Measurements from ENCODE around the gene ABCC4.
"Not testable (repeated sequence)": the region's sequence is repeated elsewhere in the genome, so short reads cannot be mapped to it uniquely, and the experiment has no call there.

ABCC4 gene

DNA sequence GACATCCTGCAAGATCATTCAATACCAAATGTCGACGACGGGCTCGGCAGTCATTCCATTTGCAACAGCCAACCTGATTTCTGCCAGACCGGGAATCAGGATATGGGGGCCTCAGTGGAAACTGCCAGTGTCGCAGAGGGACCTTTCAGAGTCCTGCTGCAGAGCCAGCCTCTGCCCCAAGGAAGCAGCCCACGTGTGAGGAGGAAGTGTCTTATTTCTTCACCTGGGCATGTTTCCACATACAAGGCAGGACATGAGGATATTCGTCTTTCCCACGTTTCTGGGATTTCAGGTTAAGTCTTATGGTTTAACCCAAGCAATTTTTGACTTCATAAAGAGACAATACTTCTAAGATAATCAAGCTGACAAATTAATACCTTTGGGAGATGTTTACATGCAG is 69.9 kb downstream of the ABCC4 start:
- no peak for DNase-seq (ENCODE audit: low read depth)

DNA sequence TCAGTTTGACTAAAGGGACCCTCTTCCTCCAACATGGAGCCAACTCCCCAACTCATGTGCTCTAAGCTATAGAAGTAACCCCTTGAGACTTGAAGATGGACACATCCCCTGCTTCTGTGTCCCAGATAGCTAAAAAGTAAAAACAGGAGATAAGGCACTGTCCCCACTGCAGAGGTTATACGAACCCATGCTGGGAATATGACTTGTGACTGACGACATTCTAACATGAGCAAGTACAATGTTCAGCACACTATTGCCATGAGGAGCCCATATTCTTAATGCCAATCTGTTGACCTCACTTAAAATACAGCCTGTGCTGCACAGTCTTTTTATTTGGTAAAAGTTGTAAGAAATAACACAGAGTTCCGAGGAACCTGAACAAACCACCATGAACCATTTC is 71.4 kb downstream of the ABCC4 start:
- no peak for DNase-seq (ENCODE audit: low read depth)

DNA sequence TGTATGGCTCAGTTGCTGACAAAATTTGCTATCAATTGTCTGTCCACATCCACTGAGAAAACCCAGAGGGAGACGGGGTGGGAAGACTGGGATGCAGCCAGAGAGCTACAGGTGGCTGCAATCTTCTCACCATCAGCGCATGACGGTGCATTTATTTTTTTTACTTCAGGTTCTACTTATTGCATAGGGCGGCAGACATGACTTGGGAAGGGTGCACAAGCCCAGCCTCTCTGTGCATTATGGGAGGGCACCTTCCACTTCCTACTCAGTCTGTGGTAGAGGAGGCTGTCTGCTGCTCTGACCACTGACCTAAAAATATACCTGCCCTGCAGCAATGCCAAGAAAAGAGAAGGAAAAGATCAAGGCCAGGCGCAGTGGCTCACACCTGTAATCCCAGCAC is 73.1 kb downstream of the ABCC4 start:
- no peak for DNase-seq (ENCODE audit: low read depth)

DNA sequence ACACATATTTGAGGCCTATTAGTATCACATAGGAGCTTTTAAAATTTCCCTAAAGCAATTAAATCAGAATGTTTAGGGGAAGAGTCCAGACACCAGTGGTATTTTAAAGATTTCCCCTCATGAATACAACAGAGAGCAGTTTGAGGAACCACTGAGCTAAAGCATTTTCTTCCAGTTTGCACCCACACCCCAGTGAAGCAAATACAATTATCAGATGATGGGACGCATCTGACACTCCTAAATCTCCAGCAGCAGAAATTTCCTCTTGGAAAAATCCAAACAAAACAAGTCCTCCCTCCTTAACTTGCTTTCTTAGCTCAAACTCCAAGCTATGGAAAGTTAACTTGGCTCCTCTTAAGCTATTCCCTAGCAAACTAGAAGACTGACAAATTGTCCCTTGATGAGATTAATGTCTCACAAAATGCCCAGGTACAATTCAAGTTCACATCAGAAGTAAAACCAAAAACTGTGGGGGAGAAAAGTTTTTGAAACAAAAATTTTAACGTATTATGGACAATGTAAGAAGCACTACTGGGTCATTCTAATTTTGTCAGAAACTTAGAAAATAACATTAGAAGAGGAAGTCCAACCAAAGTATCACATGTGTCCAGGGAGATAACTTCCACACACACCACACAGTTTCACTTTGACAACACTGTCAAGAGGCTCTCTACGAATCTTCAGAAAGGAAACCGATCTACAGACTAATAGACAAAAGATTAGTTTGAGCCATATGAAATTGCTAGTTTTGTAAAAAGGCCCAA is 74.1 kb downstream of the ABCC4 start:
- no peak for DNase-seq (ENCODE audit: low read depth)

DNA sequence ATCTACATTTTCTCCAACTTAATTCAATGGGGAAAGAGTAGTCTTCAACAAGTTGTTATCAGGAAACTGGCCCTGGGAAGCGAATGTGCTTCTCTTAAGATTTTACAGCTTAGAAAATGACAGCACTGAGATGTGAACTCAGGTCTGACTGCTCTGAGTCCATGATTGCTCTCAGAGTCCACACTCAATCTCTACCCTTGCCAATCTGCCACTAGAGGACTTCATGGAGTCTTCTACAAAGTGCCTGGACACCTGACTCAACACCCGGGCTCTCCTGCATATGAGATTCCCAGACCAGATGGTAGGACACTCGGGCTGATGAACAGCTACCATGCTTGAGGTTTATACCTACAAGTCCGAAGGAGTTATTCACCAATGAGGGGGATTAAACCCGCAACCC is 74.8 kb downstream of the ABCC4 start:
- DNase-seq (ENCODE audit: low read depth) = no peak

DNA sequence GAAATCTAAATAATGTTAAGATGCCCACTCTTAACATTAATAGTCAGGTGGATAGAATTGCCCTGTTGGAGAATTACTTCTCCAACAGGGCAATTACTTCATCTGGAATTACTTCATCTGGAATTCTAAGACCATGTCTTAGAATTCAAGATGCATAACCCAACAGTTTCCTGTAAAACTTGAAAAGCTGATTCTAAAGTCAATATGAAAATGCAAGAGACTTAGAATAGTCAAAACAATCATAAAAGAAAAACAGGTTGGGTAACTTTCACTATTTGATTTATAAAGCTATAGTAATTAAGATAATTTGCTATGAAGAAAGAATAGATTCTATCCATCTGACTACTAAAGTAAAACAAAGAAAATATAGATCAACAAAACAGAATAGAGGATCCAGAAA is 75.2 kb downstream of the ABCC4 start:
- DNase-seq (ENCODE audit: low read depth) = no peak

DNA sequence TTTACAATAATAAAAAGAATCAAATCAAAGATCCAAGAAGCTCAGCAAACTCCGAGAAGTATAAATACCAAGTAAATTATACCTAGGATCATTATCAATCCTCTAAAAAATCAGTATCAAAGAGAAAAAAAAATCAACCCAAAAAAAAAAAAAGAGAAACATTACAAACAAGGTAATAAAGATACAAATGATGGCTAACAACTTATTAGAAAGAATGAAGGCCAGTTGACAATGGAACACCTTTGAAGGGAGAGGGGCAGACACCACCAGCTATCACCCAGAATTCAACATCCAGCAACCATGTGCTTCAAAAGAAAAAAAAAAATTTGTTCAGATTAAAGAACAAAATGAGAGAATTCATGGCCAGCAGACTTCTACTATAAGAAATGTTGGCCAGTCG is 77.2 kb downstream of the ABCC4 start:
- DNase-seq (ENCODE audit: low read depth) = no peak

DNA sequence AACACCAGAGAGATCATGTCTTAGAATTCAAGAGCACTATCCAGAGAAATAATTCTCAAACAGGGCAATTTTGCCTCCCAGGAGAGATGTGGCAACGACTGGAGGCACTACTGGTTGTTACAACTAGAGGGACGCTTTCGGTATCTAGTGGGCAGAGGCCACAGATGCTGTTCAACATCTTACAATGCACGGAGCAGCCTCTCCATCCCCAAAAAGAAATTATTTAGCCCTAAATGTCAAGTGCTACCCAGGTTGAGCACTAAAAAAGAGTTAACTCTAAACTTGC is 78.6 kb downstream of the ABCC4 start:
- no peak for DNase-seq (ENCODE audit: low read depth)

DNA sequence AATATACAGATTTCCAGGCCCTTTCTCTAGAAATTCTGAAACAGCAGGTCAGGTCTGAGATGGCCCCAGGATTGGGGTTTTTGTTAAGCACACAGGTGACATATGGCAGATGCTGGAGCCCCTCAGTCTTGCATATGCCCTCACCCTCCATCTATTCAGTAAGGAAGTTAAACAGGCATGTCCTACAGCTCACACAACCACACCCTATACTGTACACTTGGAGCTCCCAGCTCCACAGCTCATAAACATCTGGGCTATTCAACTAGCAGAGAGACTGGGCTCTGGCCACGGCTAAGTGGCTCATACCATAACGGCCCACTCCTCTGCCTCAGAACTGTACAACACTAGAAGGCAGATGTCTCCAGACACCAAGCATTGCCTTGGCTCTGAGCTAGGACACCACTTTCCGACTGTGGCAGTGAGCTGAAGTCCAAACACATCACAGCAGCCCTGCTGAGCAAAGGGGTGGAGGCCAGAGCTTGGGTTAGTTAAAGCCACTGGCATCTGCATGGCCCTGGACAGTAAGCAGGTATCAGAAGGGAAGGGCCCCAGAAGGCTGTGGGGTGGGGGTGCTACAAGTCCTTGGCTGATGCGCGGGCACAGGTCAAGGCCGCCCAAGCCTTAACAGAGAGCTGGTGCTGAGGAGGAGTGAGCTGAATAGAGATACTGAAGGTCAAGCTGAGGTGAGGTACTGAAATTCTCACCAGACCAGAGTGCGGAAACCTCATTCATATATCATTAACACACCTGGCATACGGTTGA is 79.1 kb downstream of the ABCC4 start:
- DNase-seq (ENCODE audit: low read depth) = no peak

DNA sequence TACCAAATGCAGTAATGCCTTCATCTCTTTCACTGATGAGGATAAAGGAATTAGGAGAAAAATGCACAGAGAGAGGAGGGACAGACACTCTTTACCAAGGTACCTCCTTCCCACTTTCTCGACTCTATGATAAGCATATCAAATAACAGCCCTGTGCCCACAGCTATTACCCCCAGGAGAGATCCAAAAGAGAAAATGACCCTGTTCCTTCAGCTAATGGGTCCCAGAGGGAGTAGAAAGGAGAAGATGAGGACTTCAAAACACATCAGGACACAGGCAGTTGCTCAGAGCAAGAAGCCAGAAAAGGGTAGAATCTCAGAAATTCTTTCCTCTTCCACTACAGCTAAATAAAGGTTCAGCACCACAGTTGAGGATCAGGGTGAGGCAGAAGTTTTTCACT is 80.6 kb downstream of the ABCC4 start:
- no peak for DNase-seq (ENCODE audit: low read depth)

DNA sequence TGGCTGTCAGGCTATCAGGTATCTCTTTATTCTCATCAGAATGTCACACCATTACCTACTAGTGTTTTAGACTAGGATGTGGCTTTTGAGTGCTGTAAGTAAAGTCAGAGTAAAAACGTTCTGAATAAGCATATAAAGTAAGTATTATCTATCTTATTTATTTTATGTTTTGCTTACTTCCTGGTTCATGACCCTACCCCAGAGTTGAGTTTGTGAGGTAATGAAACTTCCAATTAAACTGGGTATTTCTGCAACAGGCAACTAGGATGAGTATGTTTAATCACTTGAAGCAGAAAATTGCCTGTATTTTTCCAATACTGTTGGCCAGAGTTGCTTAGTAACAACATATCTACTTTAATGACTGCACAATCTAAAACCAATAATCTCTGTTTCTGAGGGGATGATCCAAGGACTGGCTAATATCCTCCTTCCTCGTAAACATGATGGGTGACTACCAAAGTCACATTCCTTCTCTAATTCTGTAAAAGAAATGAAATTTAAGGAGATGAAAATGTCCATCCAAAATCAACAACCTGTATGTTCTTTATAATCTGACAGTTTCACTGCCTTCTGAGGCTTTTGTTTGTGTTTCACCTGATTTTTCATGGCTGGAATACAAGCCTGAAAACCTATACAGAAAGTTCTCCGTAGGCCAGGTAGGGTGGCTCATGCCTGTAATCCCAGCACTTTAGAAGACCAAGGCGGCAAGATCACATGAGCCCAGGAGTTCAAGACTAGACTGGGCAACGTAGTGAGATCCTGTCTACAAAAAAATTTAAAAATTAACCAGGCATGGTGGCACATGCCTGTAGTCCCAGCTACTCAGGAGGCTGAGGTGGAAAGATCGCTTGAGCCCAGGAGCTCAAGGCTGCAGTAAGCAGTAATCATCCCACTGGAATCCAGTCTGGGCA is 83.1 kb downstream of the ABCC4 start:
- no peak for DNase-seq (ENCODE audit: low read depth)

DNA sequence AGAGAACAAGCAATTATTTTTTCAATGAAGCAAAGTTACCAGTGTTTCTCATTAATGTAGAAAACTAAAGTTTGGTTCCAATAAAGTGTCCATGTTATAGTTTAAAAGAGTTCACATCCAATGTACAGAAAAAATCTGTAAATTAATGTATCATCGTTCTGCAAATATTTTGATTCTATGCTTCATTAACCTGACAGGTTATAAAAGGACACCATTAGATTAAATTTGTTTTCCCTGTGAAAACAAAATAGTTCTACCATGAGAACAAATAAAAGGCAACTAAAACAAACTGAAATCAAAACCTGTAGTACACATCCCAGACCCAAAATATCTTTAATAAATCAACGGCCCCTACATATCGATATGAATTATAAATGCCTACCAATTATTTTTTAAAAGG is 85.1 kb downstream of the ABCC4 start:
- DNase-seq (ENCODE audit: low read depth) = no peak

DNA sequence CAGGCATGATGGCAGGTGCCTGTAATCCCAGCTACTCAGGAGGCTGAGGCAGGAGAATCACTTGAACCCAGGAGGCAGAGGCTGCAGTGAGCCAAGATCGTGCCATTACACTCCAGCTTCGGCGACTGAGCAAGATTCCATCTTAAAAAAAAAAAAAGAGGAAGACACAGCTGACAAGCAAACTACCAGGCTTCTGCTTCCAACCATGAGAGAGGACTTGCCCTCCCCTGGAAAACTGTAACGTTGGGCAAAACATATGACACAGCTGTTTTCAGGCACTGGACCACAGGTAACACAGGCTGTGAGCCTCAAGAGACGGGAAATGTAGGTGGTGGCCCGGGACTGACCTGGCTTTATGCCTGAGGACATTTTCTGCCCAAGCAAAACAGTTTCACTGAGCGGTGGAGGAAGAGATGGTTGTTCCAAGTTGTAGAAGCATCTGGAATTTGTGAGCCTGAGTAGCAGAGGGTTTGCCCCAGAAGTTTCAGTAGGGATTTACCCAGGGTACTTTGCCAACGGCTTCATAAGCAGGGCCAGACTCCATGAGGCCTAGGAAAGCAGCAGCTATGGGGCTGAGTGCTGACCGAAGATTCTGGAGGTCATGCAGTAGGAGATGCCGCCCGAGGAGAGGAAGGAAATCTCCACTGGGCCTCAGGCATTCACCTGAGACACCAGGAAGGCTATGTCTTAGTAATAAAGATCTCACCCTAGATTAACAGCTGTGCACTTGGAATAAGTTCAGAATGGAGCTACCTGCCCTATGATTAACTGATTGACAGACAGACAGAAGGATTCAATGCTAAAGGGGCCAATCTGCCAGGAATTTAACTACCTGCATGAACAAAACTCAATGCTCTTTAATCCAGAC is 88.0 kb downstream of the ABCC4 start:
- DNase-seq (ENCODE audit: low read depth) = no peak

DNA sequence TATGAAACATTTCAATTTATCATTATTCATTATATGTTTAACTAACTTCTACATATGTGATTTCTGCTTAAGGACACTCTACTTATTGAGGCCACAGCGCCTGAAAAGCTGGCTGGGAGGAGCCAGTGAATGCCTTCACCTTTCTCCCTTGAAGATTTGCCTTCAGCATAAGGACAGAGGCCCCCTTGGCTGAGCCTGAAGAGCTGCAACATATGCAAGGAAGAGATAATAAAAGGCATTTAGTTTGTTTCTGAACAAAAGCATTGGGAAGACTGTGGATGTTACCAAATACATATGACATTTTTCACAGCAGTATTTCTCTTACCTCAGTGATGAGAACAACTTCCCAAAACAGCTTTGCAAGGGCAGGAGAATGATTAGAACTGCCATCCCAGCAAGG is 92.1 kb downstream of the ABCC4 start:
- DNase-seq (ENCODE audit: low read depth) = no peak

DNA sequence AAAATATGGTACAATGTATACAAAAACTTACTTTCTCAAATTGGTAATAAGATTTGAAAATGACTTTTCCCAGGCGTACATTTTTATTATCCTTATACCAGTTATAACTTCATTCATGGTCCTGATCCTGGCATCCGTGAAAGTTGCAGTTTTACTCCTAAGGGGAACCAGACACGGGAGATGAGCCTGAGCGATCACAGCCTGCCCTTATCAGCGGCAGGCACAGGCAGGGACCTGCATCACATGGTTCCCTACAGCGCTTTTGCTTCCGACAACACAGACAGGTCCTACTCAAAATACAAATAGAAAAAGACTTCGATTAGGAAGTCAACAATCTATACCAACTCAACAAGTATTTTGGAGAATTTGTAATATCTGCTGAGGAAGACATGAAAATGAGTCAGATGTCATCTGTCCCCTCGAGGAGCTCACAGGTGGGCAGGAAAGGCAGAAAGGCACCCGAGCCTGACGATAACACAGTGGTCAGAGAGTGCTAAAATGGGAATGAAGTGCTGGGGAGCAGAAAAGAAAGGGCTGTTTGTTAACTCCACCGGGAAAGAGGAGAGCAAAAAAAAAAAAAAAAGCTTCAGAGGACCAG is 93.4 kb downstream of the ABCC4 start:
- DNase-seq (ENCODE audit: low read depth) = no peak

DNA sequence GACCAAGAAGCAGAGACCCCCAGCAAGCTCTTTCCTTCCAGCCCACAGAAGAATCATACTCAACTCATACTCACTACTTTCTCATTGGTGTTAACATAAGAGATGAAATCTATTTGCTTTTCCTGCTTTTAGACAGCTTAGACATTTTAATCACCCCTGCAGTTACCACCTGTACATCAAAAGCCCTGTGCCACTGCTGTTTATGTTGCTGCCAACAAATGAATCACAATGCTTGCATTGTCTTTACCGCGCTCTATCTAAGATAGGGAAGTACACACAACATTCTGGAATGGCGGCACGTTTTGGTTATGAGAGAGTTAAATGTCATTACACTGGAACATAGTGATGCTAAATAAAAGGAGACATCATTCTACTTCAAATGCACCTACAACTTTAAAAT is 95.1 kb downstream of the ABCC4 start:
- DNase-seq (ENCODE audit: low read depth) = no peak

DNA sequence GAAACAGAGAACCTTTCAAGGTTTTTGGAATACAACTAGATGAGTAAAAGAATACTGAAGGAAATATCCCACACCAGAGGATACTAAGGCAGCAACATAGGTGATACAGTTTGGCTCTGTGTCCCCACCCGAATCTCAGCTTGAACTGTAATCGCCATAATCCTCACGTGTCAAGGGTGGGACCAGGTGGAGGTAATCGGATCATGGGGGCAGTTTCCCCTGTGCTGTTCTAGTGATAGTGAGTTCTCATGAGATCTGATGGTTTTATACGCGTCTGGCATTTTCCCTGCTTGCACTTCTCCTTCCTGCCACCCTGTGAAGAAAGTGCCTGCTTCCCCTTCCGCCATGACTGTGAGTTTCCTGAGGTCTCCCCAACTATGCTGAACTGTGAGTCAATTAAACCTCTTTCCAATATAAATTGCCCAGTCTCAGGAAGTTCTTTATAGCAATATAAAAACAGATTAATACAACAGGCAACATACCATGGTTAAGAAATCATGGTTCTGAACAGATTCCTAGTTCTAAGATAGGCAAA is 97.0 kb downstream of the ABCC4 start:
- no peak for DNase-seq (ENCODE audit: low read depth)

DNA sequence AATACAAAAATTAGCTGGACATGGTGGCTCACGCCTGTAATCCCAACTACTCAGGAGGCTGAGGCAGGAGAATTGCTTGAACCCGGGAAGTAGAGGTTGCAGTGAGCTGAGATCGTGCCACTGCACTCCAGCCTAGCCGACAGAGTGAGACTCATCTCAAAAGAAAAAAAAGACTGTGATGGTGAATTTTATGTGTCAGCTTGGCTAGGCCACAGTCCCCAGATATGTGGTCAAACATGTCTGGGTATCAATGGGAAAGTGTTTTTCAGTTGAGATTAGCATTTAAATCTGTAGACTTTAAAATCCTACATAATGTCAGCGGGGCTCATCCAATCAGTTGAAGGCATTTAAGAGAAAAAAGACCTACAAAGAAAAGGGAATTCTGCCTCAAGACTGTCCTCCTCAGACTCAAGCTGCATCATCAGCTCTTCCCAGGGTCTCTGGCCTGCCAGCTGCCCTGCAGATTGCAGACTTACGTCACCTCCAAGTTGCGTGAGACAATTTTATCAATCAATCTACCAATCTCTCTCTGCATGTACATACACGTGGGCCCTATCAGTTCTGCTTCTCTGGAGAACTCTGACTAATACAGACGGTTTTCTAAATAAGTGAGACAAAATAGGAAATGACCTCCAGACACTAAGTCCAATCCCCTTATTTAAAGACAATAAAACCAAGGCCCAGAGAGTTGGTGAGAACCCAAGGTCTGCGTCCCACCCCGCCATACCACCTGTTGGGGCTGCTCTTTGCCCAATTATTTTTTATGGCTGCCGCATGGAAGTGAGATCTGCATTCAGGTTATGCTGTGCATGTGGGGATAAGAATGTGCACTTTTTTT is 99.2 kb downstream of the ABCC4 start:
- no peak for DNase-seq (ENCODE audit: low read depth)

DNA sequence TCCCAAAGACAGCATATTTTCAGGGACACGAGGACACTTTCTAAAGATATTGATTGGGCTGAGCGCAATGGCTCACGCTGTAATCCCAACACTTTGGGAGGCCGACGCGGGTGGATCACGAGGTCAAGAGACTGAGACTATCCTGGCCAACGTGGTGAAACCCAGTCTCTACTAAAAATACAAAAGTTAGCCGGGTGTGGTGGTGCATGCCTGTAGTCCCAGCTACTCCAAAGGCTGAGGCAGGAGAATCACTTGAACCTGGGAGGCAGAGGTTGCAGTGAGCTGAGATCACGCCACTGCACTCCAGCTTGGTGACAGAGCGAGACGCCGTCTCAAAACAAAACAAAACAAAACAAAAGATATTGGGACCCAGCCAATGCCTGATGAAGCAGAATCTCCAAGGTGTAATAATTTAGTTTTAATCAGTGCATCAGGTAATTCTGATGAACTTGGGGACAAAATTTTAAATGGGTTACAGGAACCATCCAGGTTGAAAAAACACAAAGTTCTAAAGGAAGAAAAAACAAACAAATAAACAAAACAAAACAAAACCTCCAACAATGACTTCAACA is 100.8 kb downstream of the ABCC4 start:
- DNase-seq (ENCODE audit: low read depth) = not testable (repeated sequence)

DNA sequence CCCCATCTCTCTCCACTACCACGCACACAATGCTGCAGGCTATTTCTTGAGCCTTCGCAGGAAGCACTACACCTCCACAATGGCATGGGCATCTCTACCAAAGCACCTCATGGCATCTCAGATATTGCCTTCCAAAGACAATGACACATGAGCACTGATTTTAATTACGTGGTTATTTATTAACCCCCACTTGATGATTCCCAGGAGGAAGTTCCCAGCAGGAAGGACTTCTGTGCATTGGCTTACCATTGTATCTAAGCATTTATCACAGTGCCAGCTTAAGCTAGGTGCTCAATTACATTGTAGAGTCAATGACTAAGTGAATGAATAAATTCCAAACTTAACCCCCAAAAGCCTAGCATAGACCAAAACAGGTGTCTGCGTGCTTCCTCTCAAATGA is 101.4 kb downstream of the ABCC4 start:
- DNase-seq (ENCODE audit: low read depth) = no peak
